Neuron (in vitro differentiated cells): ENCODE measurements around the gene KANK4.

Experiments used
- H2AFZ ChIP-seq: one replicate; pipeline ENCODE4 v1.6.1; 2013; ENCODE audit warnings: low read depth, mild to moderate bottlenecking, inconsistent platforms, low read length, moderate library complexity
- H3K27me3 ChIP-seq: one replicate; pipeline ENCODE4 v1.6.1; 2013; ENCODE audit warnings: low read length; ENCODE audit not compliant: insufficient read depth
- H3K36me3 ChIP-seq: one replicate; pipeline ENCODE4 v1.6.1; 2013; ENCODE audit warnings: low read length; ENCODE audit not compliant: insufficient read depth
- H3K4me1 ChIP-seq: one replicate; pipeline ENCODE4 v1.6.1; 2013; ENCODE audit warnings: low read length; ENCODE audit not compliant: insufficient read depth
- H3K4me3 ChIP-seq: 2 replicates; pipeline ENCODE4 v1.5.1; 2013; ENCODE audit warnings: mild to moderate bottlenecking, low read length, moderate library complexity
- H3K9me3 ChIP-seq: one replicate; pipeline ENCODE4 v1.6.1; 2013; ENCODE audit warnings: low read length

The KANK4 gene

DNA sequence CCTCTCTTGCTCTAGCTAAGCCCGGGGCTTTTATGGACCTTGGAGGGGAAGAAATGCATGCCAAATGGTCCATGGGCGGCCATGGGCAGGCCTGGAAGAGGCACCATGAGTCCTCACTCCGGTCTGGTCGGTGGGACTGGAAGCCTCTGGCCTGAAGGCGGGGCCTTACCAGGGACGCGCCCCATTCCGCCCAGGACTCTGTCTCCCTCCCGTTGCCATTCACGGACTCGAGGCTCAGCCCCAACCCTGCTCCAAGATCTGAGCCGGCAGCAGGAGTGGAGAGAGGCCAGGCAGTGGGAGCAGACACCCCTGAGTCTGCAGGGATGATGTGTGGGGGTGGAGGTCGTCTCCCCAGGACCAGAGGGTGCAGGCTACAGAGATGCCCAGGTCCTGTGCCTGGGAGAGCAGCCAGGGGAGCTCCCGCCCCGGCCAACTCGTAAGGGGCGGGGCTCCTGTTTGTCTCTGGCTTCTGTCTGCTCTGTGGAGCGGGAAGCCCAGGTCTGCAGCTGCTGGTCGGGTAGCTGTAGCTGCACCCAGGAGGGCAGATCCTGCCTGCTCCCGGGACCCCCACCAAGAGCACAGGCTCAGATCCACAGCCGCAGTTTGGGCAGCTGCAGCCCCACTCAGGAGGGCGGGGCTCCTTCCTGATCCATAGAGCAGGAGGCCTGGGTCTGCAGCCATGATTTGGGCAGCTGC is 8.3 kb upstream of the KANK4 start:
- Histone ChIP-seq H2AFZ (no peak overlapping the region), H3K36me3 (no peaks in the 10 kb centered on the region), H3K27me3 (peaks cover 2% of the 10 kb centered on the region), H3K4me1 (no peaks in the 10 kb centered on the region), H3K9me3 (no peaks in the 10 kb centered on the region), H3K4me3 (no peak overlapping the region)

GRCh38 chr1:62325681-62326080 is 6.4 kb upstream of the KANK4 start:
- H3K4me1 ChIP-seq: no peaks in the 10 kb centered on the region
- no peak overlapping the region for H3K4me3 ChIP-seq
- peaks cover 7% of the 10 kb centered on the region for H3K27me3 ChIP-seq

GRCh38 chr1:62325081-62325480 is 5.8 kb upstream of the KANK4 start:
- H3K4me3 ChIP-seq: no peak overlapping the region
- H3K36me3 ChIP-seq: no peaks in the 10 kb centered on the region
- H3K4me1 ChIP-seq: no peaks in the 10 kb centered on the region
- peaks cover 1% of the 10 kb centered on the region for H3K9me3 ChIP-seq
- peaks cover 13% of the 10 kb centered on the region for H3K27me3 ChIP-seq
- H2AFZ ChIP-seq: no peak overlapping the region

More at GRCh38 chr1:62325681-62326080, 6.4 kb upstream of the KANK4 start:
- no peaks in the 10 kb centered on the region for H3K36me3 ChIP-seq
- no peaks in the 10 kb centered on the region for H3K9me3 ChIP-seq
- no peak overlapping the region for H2AFZ ChIP-seq

GRCh38 chr1:62321446-62321845 is 2.2 kb upstream of the KANK4 start:
- Histone ChIP-seq H3K4me1 (peaks cover 5% of the 10 kb centered on the region), H3K36me3 (no peaks in the 10 kb centered on the region), H2AFZ (no peak overlapping the region), H3K27me3 (peaks cover 46% of the 10 kb centered on the region), H3K4me3 (no peak overlapping the region), H3K9me3 (peaks cover 2% of the 10 kb centered on the region)

- H2AFZ ChIP-seq: no peak overlapping the region
- H3K4me1 ChIP-seq: peaks cover 5% of the 10 kb centered on the region
- H3K36me3 ChIP-seq: no peaks in the 10 kb centered on the region
- H3K27me3 ChIP-seq: peaks cover 55% of the 10 kb centered on the region
- peaks cover 2% of the 10 kb centered on the region for H3K9me3 ChIP-seq
- no peak overlapping the region for H3K4me3 ChIP-seq
Measured at GRCh38 chr1:62318320-62318755, 896 bp downstream of the KANK4 start.

DNA sequence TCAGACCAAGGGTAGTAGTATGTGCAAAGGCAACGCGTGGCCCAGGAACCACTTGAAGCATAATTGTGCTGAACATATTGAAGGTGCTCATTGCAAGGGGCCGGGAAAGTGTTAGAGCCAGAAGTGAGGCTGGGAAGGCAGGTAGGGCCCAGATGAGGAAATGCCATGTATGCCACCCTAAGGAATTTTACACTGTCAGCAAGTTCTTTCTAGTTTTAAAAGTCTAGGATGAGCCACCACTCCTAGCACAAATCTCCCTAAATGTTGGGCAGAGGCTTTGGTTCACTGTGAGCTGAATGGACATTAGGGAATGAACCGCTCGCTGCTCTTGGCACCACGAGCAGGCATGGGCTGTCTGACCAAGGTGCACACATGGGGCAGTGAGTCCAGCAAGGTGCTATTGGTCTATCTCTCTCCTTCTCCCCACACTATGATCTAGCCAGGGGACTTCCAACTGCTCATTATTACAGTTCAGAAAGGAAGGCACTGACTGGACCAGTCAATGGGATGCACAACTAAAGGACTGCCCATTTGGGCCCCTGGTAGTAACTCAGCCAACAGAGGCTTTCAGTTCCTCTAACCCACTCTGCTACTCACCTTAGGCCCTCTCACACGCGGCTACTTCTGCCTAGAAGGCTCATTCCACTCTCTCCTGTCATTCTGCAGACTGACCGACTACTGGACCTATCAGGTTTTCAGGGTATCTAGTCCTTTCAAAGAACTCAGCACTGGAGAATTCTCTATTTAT is 2.0 kb downstream of the KANK4 start:
- no peak overlapping the region for H2AFZ ChIP-seq
- no peak overlapping the region for H3K4me3 ChIP-seq
- H3K9me3 ChIP-seq: peaks cover 2% of the 10 kb centered on the region
- no peaks in the 10 kb centered on the region for H3K36me3 ChIP-seq
- H3K27me3 ChIP-seq: peaks cover 55% of the 10 kb centered on the region
- peaks cover 5% of the 10 kb centered on the region for H3K4me1 ChIP-seq

DNA sequence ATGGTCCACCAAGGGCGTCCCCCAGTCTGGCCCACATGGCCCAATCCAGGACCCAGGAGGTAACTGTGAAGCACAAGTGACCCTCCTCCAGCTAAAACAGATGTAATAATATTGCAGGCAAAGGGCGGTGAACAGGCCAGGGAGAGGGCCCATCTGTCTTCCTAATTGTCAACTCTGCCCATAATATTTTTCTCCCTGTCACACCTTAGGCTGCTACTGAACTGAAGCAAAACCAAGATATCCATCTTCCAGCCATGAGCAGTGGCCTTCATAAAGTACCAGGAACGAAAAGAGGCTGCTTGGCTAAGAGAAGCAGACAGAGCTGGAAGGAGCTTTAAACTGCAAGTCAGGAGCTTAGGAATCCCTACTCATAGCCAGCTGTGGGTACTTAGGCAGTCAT is 3.1 kb downstream of the KANK4 start:
- peaks cover 51% of the 10 kb centered on the region for H3K27me3 ChIP-seq
- H3K36me3 ChIP-seq: no peaks in the 10 kb centered on the region
- H3K9me3 ChIP-seq: peaks cover 2% of the 10 kb centered on the region
- no peak overlapping the region for H2AFZ ChIP-seq
- peaks cover 5% of the 10 kb centered on the region for H3K4me1 ChIP-seq
- no peak overlapping the region for H3K4me3 ChIP-seq

GRCh38 chr1:62315387-62315786 is 3.8 kb downstream of the KANK4 start:
- Histone ChIP-seq H3K4me3 (no peak overlapping the region), H3K9me3 (peaks cover 2% of the 10 kb centered on the region), H3K36me3 (no peaks in the 10 kb centered on the region), H3K27me3 (peaks cover 47% of the 10 kb centered on the region), H3K4me1 (peaks cover 5% of the 10 kb centered on the region), H2AFZ (no peak overlapping the region)

DNA sequence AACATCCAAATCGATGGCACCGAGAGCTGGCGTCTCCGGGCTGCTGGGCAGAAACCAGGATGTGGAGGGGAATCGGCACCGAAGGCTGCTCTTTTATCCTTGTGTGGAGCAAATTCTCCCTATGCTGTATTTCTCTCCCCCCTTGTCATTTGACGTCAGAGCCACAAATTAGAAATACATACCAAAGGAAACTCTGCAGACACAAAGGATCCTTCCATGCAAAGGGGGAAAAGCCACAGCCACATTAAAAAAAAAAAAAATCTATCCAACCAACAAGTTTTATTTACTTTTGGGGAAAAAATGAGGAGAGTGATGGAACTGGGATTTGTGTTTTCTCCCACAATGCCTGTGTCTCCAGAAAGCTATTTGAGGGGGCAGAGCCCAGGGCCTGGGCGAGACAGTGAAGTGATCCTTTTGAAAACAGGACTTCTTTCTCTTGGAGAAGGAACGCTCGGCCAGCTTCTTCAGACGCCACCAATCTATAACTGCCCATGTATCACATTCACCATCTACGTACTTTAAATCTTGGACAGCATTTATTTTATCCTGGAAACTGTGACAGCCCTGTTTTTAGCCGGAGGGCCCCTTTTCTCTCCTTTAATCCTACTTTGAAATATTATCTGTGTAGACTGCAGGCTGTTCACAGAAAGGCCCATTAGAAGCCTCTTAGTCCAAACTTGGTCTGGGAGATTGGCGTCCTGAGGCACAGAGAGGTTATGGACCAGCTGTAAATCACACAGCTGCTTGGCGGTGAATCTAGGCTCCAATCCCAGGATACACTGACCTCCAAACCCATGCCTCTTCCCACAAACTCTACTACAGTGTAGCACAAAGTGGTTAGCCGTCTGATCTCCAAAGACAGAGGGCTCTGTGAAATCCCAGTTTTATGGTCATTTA is 4.5 kb downstream of the KANK4 start:
- H2AFZ ChIP-seq: no peak overlapping the region
- H3K4me1 ChIP-seq: peaks cover 5% of the 10 kb centered on the region
- no peaks in the 10 kb centered on the region for H3K36me3 ChIP-seq
- no peak overlapping the region for H3K4me3 ChIP-seq
- H3K27me3 ChIP-seq: peaks cover 46% of the 10 kb centered on the region
- H3K9me3 ChIP-seq: no peaks in the 10 kb centered on the region

GRCh38 chr1:62312698-62313097 is 6.5 kb downstream of the KANK4 start:
- Histone ChIP-seq H3K4me1 (no peaks in the 10 kb centered on the region), H3K9me3 (no peaks in the 10 kb centered on the region), H3K27me3 (peaks cover 34% of the 10 kb centered on the region), H3K4me3 (no peak overlapping the region), H3K36me3 (no peaks in the 10 kb centered on the region), H2AFZ (no peak overlapping the region)

DNA sequence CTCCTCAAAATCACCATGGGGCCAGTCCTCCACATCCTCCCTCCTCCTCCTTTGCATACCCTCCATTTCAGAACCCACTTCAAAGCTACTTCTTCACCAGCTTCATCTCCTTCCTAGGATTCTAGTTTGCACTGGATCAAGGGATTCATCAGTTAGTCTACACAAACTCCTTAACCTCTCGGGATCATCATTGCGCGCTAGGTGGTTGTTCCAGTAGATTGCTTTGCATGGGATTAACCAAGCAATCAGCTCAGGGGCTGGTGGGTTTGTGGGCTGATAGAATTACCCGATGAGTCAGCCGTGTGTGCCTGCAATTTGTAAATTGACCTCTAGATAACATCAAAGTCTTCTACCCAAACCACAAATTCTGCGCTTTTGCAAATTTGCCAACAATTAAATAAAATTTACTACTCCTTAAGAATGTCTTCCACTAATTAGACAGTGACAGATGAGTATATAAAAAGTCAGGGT is 7.7 kb downstream of the KANK4 start:
- Histone ChIP-seq H3K4me3 (no peak overlapping the region), H3K36me3 (no peaks in the 10 kb centered on the region), H3K27me3 (peaks cover 23% of the 10 kb centered on the region), H3K4me1 (no peaks in the 10 kb centered on the region), H3K9me3 (no peaks in the 10 kb centered on the region), H2AFZ (no peak overlapping the region)

- H3K9me3 ChIP-seq: no peaks in the 10 kb centered on the region
- peaks cover 13% of the 10 kb centered on the region for H3K27me3 ChIP-seq
- no peak overlapping the region for H3K4me3 ChIP-seq
- H3K36me3 ChIP-seq: no peaks in the 10 kb centered on the region
- H3K4me1 ChIP-seq: no peaks in the 10 kb centered on the region
- H2AFZ ChIP-seq: no peak overlapping the region
Measured at GRCh38 chr1:62309906-62310305, 9.3 kb downstream of the KANK4 start.

DNA sequence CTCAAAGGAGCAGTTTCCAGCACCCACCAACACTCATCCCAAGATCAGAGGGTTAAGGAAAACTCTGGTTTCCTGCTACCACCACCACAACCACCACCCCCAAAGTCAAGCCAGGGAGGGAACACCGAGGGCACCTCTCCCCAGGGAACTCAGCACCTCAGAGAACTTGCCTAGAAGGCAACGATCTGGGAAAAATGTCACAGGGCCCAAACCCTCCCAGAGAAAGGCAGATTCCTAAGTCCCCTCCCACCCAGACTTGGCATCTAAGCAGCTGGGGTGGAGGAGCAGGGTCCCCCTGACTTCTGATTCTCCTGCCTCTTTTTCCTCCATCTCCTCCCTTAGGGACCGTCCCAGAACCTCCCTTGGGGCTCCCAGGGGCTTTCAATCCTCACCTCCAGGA is 10.6 kb downstream of the KANK4 start:
- Histone ChIP-seq H2AFZ (no peak overlapping the region), H3K9me3 (no peaks in the 10 kb centered on the region)

More for the DNA sequence above, 10.6 kb downstream of the KANK4 start:
- no peaks in the 10 kb centered on the region for H3K36me3 ChIP-seq
- H3K4me1 ChIP-seq: no peaks in the 10 kb centered on the region
- H3K4me3 ChIP-seq: no peak overlapping the region
- peaks cover 13% of the 10 kb centered on the region for H3K27me3 ChIP-seq
